Left ventricle myocardium superior (tissue), 1 donor: Measurements from ENCODE around the gene NLRP5. TPM values are rescaled to one million over a fixed set of nuclear protein-coding genes. Genes with fewer than 3 reads are reported as not detected.
"Not testable (repeated sequence)": the region's sequence is repeated elsewhere in the genome, so short reads cannot be mapped to it uniquely, and the experiment has no call there.

Experiments
- ATAC-seq: fragments of 200-7000 bp; cut with Tn5 transposase; one replicate; pipeline ENCODE4 v1.9.1; 2020; ENCODE audit warnings: mild to moderate bottlenecking, moderate library complexity
- DNase-seq: peaks from one replicate; pipeline ENCODE4 v3.0.0-alpha.2; 2020
- intact Hi-C: fragments of 100-400 bp; cut with micrococcal nuclease; formaldehyde crosslinking; loops from one replicate; pipeline ENCODE4 v1.11.0; 2022
- total RNA-seq: library from RNA; stranded (reverse); fragmentation: NEBNext Ultra II Directional; extraction: Animal tissue kit (Norgen Biotek cat#: 25700); gene quantifications from one replicate; pipeline ENCODE4 v1.2.1, GENCODE V29; 2021
- donor health status: DM: no; HTN: yes; CAD: no; lungs with severe emphysema.

The NLRP5 gene
- total RNA-seq, 1 donor from 2014 or later = not detected

DNA sequence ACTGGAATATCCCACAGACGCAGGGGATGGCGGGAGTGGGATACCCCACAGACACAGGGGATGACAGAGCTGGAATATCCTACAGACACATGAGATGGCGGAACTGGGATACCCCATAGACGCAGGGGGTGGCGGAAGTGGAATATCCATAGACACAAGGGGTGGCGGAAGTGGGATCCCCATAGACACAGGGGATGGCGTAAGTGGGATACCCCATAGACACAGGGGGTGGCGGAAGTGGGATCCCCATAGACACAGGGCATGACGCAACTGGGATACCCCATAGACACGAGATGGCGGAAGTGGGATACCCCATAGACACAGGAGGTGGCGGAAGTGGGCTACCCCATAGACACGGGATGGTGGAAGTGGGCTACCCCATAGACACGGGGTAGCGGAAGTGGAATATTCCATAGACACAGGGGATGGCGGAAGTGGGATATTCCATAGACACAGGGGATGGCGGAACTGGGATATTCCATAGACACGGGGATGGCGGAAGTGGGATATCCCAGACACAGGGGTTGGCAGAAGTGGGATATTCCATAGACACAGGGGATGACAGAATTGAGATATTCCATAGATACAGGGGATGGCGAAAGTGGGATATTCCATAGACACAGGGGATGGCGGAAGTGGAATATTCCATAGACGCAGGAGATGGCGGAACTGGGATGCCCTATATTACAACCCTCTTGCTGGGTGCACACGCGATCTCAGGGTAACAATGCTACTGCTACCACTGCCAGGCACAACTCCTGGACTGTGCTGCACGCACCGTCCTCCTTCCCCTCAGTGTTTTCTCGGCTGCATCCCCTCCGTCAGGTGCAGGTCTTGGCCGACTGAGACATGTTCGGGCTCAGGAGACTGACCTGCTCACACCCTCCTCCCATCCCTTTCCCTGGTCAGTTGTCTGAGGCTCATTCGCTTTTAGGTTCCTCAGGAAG is 106.4 kb downstream of the NLRP5 start:
- intact Hi-C loops = no loop called here
- no peak for DNase-seq
- no peak for ATAC-seq

DNA sequence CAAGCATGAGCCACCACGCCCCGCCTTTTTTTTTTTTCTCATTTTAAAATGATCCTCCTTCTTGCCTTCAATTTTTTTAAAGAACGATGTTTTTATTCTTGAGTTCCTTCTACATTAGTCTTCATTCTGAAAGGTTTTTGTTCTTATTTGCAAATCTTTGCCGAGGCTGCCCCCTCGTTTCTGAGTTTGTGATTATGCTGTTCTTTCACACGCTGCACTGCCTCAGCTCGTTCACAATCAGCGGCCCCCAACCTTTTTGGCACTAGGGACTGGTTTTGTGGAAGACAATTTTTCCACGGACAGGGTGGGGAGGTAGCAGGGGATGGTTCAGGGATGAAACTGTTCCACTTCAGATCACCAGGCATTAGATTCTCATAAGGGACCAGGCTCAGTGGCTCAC is 107.9 kb downstream of the NLRP5 start:
- ATAC-seq = no peak
- intact Hi-C loops = no loop called here
- no peak for DNase-seq

DNA sequence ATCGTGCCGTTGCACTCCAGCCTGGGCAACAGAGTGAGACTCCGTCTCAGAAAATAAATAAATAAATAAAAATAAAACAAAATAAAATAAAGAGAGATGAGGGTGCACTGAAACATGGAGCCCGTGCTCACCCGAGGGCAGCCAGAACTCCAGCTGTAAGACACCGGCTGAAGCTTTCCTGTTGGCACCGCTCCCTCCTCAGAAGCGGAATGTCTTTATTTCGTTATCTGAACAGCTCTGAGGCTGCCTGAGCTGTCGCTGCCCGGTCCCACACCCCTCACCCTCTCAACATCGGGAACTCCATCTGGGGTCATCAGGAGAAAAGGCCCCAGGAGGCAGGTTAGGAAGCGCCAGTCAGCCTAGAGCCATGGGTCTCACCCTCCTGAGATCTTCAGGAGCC is 110.1 kb downstream of the NLRP5 start:
- ATAC-seq (peak; percentile 48), DNase-seq (no peak)
- intact Hi-C loops = no loop called here

DNA sequence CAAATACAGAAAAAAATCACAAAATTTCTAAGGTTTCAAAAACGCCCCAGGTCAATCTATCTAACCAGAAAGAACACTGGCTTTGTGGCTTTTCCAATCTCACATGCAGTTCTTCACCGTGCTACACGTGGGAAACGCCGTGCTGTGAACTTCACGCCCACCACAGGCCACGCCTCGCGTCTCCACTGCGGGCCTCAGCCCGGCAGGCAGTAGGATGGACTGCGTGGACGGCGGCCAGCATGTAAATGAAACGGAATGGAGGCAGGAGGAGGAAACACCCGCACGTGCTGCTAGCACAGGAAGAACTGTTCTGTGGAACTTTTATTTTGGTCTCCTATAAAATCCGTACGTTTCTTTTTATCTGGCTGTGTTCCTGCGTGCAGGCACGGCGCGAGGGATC is 110.7 kb downstream of the NLRP5 start:
- peak; percentile 38 for ATAC-seq
- intact Hi-C loops = no loop called here

DNA sequence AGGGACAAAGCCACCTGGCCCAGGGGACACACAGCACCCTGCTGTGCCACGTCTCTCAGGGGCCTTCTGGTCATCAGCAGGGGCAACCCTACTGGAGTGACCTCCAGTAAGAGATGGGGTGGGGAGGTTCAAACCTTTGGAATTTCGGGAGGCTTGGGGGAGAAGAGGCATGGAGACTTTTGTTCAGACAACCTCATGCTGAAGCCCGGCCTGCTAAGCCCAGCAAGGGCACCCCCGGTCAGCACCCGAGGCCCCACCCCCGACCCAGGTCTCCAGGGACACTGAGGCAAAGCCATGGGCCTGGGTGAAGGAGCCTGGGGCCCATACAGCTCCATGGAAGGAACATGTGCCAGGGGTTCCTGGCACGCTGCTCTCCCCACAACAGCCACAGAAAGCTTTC is 111.2 kb downstream of the NLRP5 start:
- ATAC-seq (no peak), DNase-seq (no peak)
- intact Hi-C loops = no loop called here

More for the DNA sequence above, 110.7 kb downstream of the NLRP5 start:
- peak; percentile 60 for DNase-seq

DNA sequence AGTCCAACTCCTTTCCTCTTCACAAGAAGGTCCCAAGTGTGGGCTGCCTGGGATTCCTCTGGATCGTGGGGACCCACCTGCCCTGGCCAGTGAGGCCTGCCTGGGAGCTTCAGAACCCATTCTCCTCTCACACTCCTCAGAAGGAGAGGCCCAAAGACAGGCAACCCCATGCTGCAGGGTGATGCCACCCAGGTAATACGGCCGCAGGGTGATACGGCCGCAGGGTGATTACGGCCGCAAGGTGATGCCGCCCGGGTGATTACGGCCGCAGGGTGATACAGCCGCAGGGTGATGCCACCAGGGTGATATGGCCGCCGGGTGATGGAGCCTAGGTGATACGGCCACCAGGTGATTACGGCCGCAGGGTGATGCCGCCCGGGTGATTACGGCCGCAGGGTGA is 111.7 kb downstream of the NLRP5 start:
- intact Hi-C loops, DNase-seq, ATAC-seq: not testable (repeated sequence)

DNA sequence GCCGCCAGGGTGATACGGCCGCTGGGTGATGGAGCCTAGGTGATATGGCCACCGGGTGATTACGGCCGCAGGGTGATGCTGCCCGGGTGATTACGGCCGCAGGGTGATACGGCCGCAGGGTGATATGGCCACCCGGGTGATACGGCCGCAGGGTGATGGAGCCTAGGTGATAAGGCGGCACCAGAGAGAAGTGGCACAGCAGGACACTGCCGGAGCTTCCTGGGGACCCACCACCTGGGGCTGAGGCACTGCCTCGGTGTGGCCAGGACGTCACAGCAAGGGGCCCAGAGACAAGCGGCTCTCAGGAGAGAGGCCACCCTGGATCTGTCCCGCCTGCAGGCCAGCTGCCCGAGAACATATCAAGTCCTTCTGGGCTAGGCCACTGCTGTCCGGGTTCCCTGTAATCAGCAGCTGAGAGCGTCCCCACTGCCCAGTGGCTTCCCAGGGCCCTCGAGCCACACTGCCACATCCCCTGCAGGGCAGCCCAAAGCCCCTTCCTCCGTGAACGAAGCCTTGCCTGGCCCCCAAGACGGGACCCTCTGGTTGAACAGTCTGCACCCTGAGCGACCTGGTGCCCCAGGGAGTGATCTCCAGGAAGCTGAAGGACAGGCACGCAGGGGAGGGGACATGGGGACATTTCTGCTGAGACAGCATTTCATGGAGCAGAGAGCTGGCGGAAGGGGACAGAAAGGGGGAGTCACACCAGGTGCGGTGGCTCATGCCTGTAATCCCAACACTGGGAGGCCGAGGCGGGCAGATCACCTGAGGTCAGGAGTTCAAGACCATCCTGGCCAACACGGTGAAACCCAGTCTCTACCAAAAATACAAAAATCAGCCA is 112.4 kb downstream of the NLRP5 start:
- intact Hi-C loops = no loop called here
- ATAC-seq (no peak), DNase-seq (no peak)

DNA sequence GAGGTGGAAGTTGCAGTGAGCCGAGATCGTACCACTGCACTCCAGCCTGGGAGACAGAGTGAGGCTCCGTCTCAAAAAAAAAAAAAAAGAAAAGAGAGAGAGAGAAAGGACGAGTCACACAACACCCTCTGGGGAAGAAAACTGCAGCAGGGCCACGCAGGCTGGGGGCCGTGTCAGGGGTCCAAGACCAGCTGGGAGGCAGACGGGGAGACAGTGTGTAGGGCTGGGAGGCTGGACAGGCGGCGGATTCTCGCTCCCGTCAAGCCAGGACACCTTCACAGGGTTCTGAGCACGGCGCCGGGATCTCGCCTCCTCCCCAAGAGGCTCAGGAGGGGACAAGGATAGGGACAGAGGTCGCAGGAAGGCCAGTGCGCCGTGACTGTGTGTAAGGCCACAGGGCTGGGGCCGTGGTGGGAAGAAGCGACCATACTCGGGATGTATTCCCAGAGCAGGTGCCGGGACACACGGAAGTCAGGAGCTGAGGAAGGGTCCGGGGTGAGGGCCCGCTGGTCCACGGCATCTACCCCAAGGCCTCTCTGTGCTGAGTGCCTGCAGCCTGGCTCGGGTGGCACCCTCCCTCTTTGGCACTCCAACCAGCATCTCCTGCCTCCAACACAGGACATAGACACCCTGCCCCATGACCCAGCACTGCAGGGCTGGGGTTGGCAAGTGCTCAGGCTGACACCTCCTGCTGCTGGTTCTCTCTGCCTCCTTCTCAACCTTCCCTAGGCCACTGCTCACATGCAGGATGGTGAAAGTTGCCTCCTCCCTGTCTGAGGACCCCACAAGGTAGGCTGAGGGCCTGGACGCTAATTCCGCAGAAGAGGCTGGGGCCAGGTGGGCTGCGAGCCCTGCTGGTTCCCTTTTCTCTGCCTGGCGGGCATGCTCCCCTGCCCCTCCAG is 113.3 kb downstream of the NLRP5 start:
- intact Hi-C loops = no loop called here
- ATAC-seq (no peak), DNase-seq (no peak)

DNA sequence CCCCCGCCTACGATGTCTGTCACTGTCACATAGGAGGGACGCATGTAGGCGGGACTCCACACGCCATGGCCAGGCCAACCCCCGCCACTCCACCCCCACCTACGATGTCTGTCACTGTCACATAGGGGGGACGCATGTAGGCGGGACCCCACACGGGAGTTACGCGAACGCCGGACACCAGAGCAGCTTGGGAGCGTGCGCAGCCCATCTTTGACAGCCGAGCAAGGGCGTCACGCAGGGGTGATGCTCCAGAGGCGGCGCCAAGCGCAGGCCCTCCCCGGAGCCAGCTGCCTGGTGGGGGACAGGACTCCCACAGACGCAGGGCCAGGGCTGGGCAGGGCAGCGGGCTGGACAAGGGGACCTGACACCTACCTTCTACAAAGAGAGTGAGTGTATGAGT is 114.5 kb downstream of the NLRP5 start:
- intact Hi-C loops = no loop called here
- no peak for ATAC-seq
- DNase-seq = no peak

DNA sequence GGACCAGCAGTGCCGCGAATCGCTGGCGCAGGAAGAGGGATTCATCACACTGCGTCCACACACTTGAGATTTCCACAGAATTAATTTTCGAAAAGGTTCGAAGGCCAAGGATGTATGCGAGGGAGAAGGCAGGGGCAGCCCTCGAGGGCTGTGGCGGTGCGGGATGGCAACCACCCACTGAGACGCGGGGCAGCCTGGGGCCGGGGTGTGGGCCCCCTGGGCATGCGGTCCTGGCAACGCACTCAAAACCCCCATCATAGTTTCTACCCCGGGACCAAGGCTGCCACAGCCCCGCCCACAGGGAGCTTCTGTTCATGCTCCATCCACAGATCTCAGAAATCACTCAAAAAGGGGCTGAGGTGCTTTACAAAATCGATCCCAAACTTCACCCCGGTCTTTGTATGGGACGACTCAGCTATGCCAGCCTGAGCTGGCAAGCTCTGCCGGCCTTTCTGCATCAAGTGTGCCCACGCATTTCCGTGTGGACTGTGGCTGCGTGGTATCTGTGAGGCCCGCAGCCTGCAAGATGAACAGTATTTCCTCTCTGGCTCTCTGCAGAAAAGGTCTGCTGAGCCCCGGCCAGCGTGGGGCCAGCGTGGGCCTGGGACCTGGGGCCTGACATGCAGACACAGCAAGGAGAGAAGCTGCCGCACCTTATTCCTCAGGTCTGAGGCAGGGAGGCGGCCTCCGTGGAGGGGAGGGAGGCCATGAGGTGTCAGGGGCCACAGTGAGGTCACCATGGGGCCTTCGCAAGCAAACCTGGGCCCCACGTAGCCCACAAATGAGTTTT is 115.4 kb downstream of the NLRP5 start:
- DNase-seq (no peak), ATAC-seq (no peak)
- intact Hi-C loops = no loop called here

DNA sequence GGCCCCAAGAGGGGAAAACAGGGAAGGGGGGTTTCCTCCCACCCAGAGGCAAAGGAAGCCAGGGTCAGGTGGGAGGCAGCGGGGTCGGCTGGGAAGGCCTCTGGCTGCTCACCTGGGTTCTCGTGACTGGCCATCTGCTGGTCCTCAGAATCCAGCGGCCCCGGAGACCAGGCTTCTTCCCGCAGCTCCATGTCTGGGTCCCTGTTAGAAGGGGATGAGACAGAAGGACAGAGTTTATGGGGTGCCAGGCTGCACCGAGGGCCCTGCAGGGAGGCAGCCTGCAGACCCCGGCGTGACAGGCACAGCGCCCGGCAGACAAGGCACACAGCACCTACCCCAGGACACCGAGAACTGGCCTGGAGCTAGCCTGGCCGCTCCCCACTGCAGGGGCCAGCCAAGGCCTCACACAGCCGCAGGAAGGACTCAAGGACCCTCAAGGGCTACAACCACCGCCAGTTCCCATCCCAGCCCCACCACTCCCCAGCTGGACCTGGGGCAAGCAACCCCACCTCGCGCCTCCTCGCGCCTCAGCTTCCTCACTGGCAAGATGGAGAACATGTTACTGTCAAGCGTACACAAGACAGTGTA is 116.5 kb downstream of the NLRP5 start:
- ATAC-seq = no peak
- intact Hi-C loops = no loop called here
- no peak for DNase-seq

DNA sequence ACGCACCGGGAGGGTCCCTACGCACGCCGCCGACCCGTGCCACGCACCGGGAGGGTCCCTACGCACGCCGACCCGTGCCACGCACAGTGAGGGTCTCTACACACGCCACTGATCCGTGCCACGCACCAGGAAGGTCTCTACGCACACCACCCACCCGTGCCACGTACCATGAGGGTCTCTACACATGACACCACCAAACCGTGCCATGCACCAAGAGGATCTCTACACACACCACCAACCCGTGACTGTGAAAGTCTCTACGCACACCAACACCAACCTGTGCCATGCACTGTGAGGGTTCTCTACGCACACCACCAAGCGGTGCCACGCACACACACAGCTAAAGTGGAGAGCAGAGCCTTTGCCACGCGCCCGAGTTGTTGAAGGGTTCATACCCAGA is 117.8 kb downstream of the NLRP5 start:
- ATAC-seq = no peak
- intact Hi-C loops = no loop called here
- DNase-seq = no peak

DNA sequence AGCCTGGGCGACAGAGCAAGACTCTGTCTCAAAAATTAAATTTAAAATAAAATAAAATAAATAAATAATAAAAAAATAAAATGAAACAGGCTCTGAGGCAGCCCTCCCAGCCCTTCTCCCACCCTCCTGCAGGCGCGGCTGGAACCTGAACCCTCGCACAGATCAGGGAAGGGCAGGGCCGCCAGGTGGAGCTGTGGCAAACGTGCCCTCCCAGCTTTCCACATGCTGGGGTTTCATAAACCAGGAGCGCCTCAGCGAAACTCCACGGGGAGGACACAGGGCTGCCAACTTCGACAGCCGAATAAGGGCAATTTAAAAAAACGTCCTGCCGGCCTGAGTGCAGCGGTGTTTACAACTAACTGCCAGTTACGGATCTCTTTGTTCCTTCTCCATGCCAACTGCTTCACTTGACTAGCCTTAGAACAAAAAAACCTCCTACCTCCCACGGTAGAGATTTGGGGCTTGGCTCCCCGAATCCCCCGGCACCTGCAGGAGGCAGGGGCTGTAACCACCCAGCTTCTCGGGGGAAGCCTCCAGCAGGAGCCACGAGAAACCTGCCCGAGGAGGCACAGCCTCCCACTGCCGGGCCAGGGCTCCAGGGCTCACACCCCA is 118.6 kb downstream of the NLRP5 start:
- DNase-seq (peak; percentile 80), ATAC-seq (peak; percentile 73)
- intact Hi-C loops = no loop called here

DNA sequence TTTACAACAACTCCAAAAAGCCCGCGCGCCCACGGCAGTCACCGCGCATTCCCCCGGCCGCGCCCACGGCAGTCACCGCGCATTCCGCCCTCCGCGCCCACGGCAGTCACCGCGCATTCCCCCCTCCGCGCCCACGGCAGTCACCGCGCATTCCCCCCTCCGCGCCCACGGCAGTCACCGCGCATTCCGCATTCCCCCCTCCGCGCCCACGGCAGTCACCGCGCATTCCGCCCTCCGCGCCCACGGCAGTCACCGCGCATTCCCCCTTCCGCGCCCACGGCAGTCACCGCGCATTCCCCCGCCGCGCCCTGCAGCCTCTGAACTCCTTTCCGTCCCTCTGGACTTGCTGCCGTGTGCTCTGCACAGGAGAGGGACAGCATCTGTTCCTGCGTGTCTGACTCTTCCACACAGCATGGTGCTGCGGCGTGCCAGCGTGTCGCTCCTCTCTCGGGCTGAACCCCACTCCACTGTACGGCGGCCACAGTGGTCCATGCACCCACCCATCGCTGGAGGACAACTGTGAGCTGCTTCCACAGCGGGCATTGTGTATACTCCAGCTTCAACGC is 119.3 kb downstream of the NLRP5 start:
- ATAC-seq, intact Hi-C loops, DNase-seq: not testable (repeated sequence)

DNA sequence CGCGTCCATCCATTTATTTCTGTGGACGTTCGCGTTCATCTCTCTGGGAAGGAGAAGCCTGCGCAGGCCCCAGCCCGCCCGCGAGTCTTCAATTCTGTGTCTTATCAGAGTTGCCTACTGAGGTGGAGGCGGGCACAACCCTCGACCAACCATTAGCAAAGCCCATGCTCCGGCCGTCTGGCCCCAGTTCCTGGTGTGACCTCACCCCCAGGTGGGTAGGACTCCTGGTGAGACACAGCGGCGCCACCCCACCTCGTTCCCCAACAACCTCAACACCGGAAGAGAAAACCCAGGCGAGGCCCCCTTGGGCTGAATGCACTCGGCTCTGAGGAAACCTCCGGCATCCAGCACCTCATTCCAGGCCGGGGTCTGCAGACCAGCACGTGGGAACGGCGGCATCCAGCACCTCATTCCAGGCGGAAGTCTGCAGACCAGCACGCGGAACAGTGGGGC is 119.8 kb downstream of the NLRP5 start:
- intact Hi-C loops = no loop called here

DNA sequence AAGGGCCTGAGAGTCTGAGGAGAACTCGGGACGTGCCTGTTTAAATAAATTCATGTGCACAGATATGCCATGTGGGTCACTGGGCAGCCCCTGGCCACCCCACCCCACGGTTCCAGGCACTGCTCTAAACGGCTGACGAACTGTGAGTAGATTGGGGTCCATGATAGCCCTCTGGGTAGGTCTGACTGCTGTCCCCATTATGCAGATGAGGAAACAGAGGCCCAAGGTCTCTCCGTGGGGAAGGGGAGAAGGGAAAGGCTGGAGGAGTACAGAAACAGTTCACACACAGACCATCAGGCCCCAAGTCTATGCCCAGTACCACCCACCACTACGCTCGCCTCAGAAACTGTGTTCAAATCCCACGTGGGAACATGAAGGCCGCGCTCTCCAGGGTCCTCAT is 120.4 kb downstream of the NLRP5 start:
- DNase-seq (no peak), ATAC-seq (no peak)
- intact Hi-C loops = no loop called here

More for the DNA sequence above, 119.8 kb downstream of the NLRP5 start:
- ATAC-seq (no peak), DNase-seq (no peak)

DNA sequence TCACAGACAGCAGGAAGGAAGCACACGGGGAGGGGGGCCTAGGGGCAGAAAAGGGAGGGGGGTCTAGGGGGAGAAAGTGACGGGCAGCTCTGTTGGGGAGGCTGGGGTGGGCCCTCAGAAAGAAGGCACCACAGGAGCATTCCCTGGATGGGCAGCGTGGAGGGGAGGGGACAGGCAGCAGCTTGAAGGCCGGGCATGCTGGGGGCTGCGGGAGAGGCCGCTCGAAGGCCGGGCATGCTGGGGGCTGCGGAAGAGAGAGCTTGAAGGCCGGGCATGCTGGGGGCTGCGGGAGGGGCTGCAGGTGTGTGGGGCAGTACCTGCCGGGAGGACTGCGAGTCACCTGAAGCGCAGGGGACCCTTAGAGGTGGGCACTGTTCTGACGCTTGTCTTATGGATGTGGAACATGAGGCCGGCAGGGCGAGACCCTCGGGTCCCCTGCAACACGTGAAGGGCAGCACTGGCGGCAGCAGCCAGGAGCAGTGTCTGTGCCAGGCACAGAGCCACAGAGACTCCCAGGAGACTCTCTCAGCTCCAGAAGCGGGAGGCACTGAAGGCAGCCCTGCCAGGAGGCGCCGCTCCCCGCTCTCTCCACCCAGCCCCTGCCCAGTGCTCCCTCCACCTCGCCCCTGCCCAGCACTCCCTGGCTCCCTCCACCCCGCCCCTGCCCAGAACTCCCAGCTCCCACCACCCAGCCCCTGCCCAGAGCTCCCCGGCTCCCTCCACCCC is 121.2 kb downstream of the NLRP5 start:
- ATAC-seq = peak; percentile 29
- DNase-seq = no peak
- intact Hi-C loops = no loop called here
